IPS-NIHi7 (cell line): ENCODE data around the gene DAD1.
"Not testable (repeated sequence)": the region's sequence is repeated elsewhere in the genome, so short reads cannot be mapped to it uniquely, and the experiment has no call there.

Source experiments
- DNase-seq: peaks from one replicate; pipeline ENCODE4 v3.0.0; 2012; ENCODE audit warnings: mixed read lengths; ENCODE audit errors: extremely low spot score

Gene DAD1

GRCh38 chr14:22598896-22599244 lies 9.8 kb upstream of the DAD1 start:
- DNase-seq = peak; percentile 66

- DNase-seq = peak; percentile 85
These were observed 9.3 kb upstream of the DAD1 start, which contains the start of gene ABHD4 for GRCh38 chr14:22598099-22598895. Gene ABHD4, plus strand, starts transcription at chr14:22598300. Its CDS starts 7 bp downstream, at chr14:22598307.

GRCh38 chr14:22597771-22598098 lies 8.7 kb upstream of the DAD1 start:
- DNase-seq = no peak

DNA sequence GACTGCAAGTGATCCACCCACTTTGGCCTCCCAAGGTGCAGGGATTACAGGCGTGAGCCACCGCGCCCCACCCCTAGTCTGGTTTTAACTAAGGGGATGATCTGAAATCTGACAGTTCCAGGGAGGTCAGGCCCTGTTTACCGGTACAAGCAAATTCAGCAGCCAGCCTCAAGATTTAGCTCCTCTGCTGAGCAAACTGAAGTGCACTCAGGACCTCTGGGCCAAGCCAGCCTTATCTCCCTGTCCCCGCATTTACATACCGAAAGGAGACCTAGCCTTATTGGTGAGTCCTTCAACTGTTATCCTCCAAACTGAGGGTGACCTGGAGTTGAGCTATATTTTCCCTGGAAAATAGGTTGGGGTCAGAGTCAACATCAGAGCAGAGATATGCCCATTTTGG lies 8.2 kb upstream of the DAD1 start:
- peak; percentile 13 for DNase-seq

- no peak for DNase-seq
These were observed 7.4 kb upstream of the DAD1 start for GRCh38 chr14:22596354-22596879.

GRCh38 chr14:22594156-22594716 lies 5.2 kb upstream of the DAD1 start:
- DNase-seq = no peak

DNA sequence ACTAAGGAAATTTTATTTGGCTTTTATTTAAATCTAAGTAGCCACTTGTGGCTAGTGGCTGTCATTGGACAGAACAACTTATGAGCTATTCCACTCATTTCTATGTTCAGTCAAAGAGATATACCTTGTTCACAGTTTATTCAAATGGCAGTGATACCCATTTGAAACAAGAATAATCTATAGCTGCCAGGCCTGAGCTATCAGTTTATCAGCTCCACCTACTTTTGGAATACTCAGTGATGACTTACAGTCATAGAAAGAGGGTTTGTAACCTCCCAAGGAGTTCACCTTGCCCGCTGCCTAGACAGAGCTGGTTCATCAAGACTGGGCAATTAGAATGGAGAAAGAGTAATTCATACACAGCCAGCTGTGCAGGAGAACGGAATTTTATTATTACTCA lies 4.6 kb upstream of the DAD1 start:
- DNase-seq = no peak

DNA sequence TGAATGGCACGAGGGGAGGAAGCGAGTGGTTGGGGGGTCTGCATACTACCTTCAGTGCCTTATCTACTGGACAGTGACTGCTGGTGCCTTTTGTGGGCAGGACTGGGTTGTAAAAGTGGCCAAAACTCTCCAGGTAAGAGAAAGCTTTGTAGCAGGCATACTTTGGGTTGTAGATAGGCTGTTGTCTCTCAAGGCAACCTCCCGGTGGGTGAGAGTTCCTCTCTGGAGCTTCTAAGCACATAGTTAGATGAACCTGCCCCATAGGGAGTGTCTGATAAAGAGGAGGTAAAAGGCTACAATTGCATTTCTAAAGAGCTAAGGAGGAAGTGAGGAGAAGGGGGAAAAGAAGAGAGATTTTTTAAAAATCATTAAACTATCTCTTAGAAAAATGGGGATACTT lies 4.2 kb upstream of the DAD1 start:
- DNase-seq = no peak

DNA sequence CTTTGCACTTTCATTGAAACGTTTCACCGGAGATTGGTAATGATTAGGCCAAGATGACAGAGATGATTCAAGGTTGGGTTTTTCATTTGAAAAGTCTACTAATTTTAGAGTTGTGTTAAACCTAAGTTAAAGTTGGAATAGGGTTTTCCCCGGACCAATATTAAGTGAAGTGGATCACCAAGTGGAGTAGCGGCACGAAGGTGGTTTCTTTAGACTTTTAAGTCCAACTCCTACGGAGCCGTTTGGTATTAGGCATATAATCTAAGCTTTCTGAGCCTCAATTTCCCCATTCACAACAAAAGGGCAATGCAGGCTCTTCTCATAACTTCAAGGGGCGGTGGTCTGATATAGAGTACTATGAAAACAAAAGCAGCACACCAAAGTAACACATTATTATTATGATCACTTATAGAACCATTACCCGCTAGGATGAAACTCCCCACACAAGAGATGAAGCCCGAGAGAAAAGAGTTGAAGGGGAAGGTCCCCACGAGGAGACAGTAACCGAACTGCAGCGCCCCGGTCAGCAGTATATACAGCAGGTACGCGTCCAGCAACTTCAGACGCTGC lies 413 bp downstream of the DAD1 start:
- DNase-seq = no peak

DNA sequence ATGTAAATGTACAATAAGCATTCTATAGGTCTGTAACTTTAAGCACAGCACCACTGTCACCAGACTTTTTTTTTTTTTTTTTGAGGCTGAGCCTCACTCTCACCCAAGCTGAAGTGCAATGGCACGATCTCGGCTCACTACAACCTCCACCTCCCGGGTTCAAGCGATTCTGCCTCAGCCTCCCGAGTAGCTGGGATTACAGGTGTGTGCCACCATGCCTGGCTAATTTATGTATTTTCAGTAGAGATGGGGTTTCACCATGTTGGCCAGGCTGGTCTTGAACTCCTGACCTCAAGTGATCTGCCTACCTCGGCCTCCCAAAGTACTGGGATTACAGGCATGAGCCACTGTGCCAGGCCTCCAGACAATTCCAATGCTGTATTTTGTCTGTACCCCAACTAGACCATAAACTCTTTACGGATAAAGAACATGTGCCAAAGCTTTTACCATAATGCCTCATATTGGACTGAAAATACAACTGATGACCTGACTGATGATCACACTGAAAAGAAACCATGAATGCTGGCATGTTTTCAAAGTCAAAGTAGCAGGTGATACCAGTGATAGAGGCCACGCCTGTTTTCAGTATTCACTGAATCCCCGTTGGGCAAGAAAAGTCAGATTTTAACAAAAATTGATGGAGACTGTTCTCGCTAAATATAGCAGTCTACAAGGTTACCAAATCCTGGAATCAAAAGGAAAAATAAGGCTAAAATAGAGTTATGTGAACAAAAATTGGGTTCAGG lies 1.2 kb downstream of the DAD1 start:
- not testable (repeated sequence) for DNase-seq

DNA sequence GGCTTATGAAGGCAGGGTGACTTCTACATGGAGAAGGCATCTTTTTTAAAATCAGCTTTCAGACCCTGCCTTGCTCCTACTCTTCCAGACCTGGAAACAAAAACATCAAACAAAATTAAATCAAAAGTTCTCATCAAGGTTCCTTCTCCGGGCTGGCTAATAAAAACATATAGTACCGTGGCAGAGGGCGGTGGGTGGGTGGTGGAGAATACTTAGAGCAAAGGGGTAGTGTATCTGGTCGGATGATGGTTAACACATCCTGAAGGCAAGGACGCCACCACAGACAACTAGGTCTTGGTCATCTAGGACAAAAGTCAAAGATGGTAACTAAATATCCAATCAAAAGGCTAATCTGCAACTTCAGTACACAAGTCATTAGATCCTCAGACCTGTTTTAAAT lies 1.8 kb downstream of the DAD1 start:
- DNase-seq = no peak

- no peak for DNase-seq
These were observed 5.0 kb downstream of the DAD1 start for GRCh38 chr14:22583994-22584393.

DNA sequence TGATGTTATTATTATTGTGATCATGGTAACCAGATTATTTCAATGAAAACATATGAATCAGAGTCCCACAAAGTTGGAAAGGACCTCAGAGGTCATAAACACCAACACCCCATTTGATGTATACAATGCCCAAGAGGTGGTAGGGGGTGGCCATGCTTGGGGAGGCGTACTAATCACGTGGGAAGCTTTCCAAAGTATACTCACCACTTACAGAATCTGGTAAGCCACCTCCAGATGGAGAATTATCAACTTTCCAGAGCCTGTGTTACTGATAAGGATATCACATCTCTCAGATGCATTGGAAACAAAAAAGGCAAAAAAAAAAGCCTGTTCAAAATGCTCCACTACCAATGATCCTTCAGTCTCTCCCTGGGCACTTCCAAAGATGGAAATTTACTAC lies 8.4 kb downstream of the DAD1 start:
- DNase-seq = no peak

DNA sequence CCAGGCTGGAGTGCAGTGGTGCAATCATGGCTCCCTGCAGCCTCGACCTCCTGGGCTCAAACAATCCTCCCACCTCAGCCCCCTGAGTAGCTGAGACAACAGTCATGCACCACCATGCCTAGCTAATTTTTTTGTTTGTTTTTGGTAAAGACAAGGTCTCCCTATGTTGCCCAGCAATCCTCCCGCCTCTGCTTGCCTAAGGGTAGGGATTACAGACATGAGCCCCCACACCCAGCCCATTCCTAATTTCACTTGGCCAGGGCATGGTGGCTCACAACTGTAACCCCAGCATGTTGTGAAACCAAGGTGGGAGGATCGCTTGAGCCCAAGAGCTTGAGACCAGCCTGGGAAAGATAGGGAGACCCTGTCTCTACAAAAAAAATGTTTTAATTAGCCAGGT lies 9.1 kb downstream of the DAD1 start:
- no peak for DNase-seq

DNA sequence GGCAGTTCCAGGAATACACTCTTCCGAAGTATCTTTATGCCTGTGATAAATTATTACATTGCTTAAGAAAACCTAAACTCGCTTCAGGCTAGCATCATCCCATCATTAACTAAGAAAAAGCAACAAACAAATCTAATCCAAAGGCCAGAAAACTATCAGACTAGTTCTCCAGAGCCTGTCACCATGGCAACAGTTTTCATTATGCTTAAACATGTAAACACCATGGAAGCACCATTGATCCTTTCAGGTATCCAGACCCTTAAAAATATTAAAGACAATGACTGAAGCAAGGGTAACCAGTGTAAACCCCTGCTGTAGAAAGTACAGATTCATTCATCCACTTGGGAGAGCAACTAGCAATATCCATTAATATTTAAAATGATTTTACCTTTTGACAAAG lies 9.8 kb downstream of the DAD1 start:
- DNase-seq = no peak

- no peak for DNase-seq
These were observed 11.6 kb downstream of the DAD1 start for GRCh38 chr14:22577334-22577908.

- DNase-seq = no peak
These were observed 15.2 kb downstream of the DAD1 start for GRCh38 chr14:22573804-22574203.

GRCh38 chr14:22572562-22573058 lies 16.4 kb downstream of the DAD1 start:
- DNase-seq = no peak

- DNase-seq = peak; percentile 88
These were observed 18.7 kb downstream of the DAD1 start for GRCh38 chr14:22570132-22570949.

DNA sequence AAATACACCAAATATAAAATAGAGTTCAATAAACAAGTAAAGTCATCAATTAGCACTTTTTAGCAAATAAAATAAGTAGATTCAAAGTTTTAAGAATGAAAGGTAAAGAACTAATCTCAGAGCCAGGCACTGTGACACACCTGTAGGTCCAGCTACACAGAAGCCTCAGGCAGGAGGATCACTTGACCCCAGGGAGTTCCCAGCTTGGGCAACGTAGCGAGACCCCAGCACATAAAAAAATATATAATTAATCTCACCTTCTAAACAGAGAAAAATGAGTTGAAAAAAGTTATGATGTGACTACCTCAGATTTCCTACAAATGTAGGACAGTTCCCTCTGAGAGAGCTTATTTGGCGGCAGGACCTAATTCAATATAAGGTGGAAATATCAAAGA lies 19.3 kb downstream of the DAD1 start:
- no peak for DNase-seq

GRCh38 chr14:22569106-22569736 lies 19.8 kb downstream of the DAD1 start:
- DNase-seq = no peak
